CD4-positive, CD25-positive, alpha-beta regulatory T cell (primary cell): ENCODE results near the gene SPATA33. TPM values are rescaled to one million over a fixed set of nuclear protein-coding genes. Genes with fewer than 3 reads are reported as not detected.
A peak's percentile ranks its signal among the peaks of the same experiment; 100 is the strongest.
"Not testable (repeated sequence)": the region's sequence is repeated elsewhere in the genome, so short reads cannot be mapped to it uniquely, and the experiment has no call there.

ENCODE experiments used
- ATAC-seq, 2 donors: fragments of 150-1000 bp; cut with Tn5 transposase; one replicate each; pipeline ENCODE4 v1.10.0; 2021; ENCODE audit warnings: low read depth in 2 of 2, moderate number of reproducible peaks in 2 of 2, moderate library complexity in 1 of 2
- DNase-seq, 3 donors: peaks; one replicate each; pipeline versions ENCODE4 v3.0.0 to v3.0.0-alpha.2; 2012 to 2022; ENCODE audit warnings: mixed read lengths in 1 of 3
- H3K27ac ChIP-seq: one replicate; pipeline ENCODE4 v1.7.0; 2013; ENCODE audit warnings: mild to moderate bottlenecking, low read length; ENCODE audit not compliant: insufficient read depth, poor library complexity, severe bottlenecking
- H3K27me3 ChIP-seq: one replicate; pipeline ENCODE4 v1.7.0; 2013; ENCODE audit warnings: low read length; ENCODE audit not compliant: control insufficient read depth, insufficient read depth
- H3K36me3 ChIP-seq: one replicate; pipeline ENCODE4 v1.7.0; 2013; ENCODE audit warnings: mild to moderate bottlenecking, low read length, moderate library complexity; ENCODE audit not compliant: control insufficient read depth, insufficient read depth
- H3K4me1 ChIP-seq: 2 replicates; pipeline ENCODE4 v1.7.0; 2013; ENCODE audit warnings: mild to moderate bottlenecking, low read length; ENCODE audit not compliant: insufficient read depth, control insufficient read depth, poor library complexity, severe bottlenecking
- H3K4me3 ChIP-seq: one replicate; pipeline ENCODE4 v1.7.0; 2013; ENCODE audit warnings: low read depth, mild to moderate bottlenecking, low read length, moderate library complexity
- H3K9me3 ChIP-seq, 2 experiments: 1 replicate in 1 of 2; 2 replicates in 1 of 2; pipeline ENCODE4 v1.7.0; 2013; ENCODE audit warnings: low read length in 2 of 2, mild to moderate bottlenecking in 1 of 2, moderate library complexity in 1 of 2; ENCODE audit not compliant: control insufficient read depth in 2 of 2
- H3K27ac Mint-ChIP-seq, 3 donors: one replicate each; pipeline ENCODE4 v1.8.0; 2020 to 2022; ENCODE audit warnings: mild to moderate bottlenecking in 3 of 3, mixed read lengths in 3 of 3, moderate library complexity in 2 of 3
- H3K27me3 Mint-ChIP-seq: one replicate; pipeline ENCODE4 v1.8.0; 2022; ENCODE audit warnings: mild to moderate bottlenecking, mixed read lengths
- H3K36me3 Mint-ChIP-seq: one replicate; pipeline ENCODE4 v1.8.0; 2020; ENCODE audit warnings: mixed read lengths
- H3K4me1 Mint-ChIP-seq, 4 donors: one replicate each; pipeline ENCODE4 v1.8.0; 2020 to 2022; ENCODE audit warnings: mixed read lengths in 4 of 4, mild to moderate bottlenecking in 1 of 4
- H3K4me3 Mint-ChIP-seq, 4 donors: one replicate each; pipeline ENCODE4 v1.8.0; 2020 to 2022; ENCODE audit warnings: mild to moderate bottlenecking in 4 of 4, mixed read lengths in 4 of 4, moderate library complexity in 3 of 4
- H3K9me3 Mint-ChIP-seq, 7 donors: one replicate each; pipeline ENCODE4 v1.8.0; 2020 to 2022; ENCODE audit warnings: mixed read lengths in 7 of 7, mild to moderate bottlenecking in 3 of 7, moderate library complexity in 2 of 7
- polyA plus RNA-seq, 4 donors: library from polyadenylated mRNA; unstranded; fragments of 300-500 nt; fragmentation: Illumina TruSeq; gene quantifications; one replicate each; pipeline ENCODE4 v1.2.3, GENCODE V29; 2021
- total RNA-seq: library from RNA; stranded (reverse); gene quantifications from one replicate; pipeline ENCODE4 v1.2.3, GENCODE V29; 2022

Gene SPATA33
- total and polyA plus RNA-seq, 5 donors from 2014 or later: 2.0 to 7.1 (median 3.7) TPM

DNA sequence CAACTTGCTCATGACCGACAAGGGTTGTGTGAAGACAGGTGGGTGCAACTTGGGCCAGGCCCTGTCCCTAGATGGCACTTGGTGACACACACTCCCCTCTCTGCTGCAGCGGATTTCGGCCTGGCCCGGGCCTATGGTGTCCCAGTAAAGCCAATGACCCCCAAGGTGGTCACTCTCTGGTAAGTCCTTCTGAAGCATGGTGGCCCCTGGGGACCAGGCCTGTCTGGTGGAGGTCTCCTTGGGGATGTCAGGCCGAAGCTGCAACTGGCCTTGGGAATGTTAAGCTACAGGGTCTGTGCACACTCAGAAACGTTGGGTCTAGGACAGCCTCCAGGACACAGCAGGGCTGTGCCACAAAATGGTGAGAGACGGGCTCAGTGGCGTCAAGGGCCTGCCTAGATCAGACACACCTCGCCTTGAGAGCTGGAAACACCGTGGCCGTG is 35.7 kb downstream of the SPATA33 start:
- H3K4me1 Mint-ChIP-seq: peaks cover 0 to 20% (median 0%) of the 10 kb centered on the region in 4 donors
- H3K36me3 Mint-ChIP-seq: peaks cover 13% of the 10 kb centered on the region
- H3K9me3 Mint-ChIP-seq: no peaks in the 10 kb centered on the region
- H3K27ac Mint-ChIP-seq: no peak overlapping the region
- DNase-seq: no peak
- Histone ChIP-seq H3K9me3 (no peaks in the 10 kb centered on the region), H3K4me1 (peaks cover 14% of the 10 kb centered on the region), H3K27ac (no peak overlapping the region), H3K27me3 (no peaks in the 10 kb centered on the region), H3K36me3 (peaks cover 29% of the 10 kb centered on the region), H3K4me3 (no peak overlapping the region)
- no peak for ATAC-seq
- H3K4me3 Mint-ChIP-seq: peak overlapping the region in 2 of 4 donors; percentile 2 to 52
- no peaks in the 10 kb centered on the region for H3K27me3 Mint-ChIP-seq

DNA sequence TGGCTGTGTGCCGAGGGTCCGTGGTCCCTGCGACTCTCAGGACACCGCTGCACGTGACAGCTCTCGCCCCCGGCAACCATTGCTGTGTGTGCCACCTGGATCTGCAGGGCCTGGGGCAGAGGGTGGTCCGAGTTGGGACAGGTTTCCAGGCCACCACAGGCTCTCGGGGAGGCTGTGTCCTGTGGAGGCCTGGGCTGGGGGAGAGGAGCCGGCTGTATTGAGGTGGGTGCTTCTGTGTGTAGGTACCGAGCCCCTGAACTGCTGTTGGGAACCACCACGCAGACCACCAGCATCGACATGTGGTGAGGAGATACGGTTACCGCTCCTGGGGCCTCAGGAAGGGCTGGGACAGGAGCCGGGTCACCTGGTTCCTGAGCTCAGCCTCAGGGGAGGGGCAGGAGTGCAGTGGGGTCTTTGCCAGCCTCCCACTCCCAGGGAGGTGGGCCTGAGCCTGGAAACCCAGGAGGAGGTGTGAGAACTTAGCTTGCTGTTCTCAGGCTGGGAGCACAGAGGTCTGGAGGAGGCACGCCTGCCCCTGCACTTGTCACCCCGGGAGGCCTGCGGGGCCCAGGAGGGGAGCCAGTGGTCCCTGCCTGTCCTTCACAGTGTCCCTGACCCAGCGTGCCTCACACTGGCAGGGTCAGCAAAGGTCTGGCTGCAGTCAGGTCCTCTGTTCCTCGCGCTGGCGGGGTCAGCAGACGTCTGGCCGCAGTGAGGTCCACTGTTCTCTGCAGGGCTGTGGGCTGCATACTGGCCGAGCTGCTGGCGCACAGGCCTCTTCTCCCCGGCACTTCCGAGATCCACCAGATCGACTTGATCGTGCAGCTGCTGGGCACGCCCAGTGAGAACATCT is 36.5 kb downstream of the SPATA33 start:
- peaks cover 29% of the 10 kb centered on the region for H3K36me3 ChIP-seq
- H3K4me1 ChIP-seq: peaks cover 14% of the 10 kb centered on the region
- no peaks in the 10 kb centered on the region for H3K27me3 ChIP-seq
- DNase-seq (no peak), ATAC-seq (no peak)
- H3K27ac ChIP-seq: no peak overlapping the region
- Mint-ChIP-seq H3K27ac (no peak overlapping the region), H3K4me1 (peaks cover 0 to 21% (median 0%) of the 10 kb centered on the region in 4 donors), H3K27me3 (no peaks in the 10 kb centered on the region), H3K4me3 (no peak overlapping the region), H3K36me3 (peaks cover 13% of the 10 kb centered on the region), H3K9me3 (no peaks in the 10 kb centered on the region)
- H3K4me3 ChIP-seq: no peak overlapping the region
- no peaks in the 10 kb centered on the region for H3K9me3 ChIP-seq

DNA sequence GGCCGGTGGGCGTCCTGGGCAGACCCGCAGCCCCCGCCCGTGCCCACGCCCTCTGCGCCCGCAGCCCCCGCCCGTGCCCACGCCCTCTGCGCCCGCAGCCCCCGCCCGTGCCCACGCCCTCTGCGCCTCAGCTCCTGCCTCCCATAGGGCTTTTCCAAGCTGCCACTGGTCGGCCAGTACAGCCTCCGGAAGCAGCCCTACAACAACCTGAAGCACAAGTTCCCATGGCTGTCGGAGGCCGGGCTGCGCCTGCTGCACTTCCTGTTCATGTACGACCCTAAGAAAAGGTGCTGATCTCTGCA is 37.1 kb downstream of the SPATA33 start:
- H3K9me3 Mint-ChIP-seq, H3K27me3 Mint-ChIP-seq, H3K4me3 Mint-ChIP-seq, H3K9me3 ChIP-seq, ATAC-seq, H3K27ac Mint-ChIP-seq, H3K27ac ChIP-seq, H3K4me3 ChIP-seq, H3K27me3 ChIP-seq, DNase-seq: not testable (repeated sequence)
- peaks cover 0 to 23% (median under 1%) of the 10 kb centered on the region in 4 donors for H3K4me1 Mint-ChIP-seq
- Histone ChIP-seq H3K4me1 (peaks cover 16% of the 10 kb centered on the region), H3K36me3 (peaks cover 26% of the 10 kb centered on the region)
- H3K36me3 Mint-ChIP-seq: peaks cover 13% of the 10 kb centered on the region

DNA sequence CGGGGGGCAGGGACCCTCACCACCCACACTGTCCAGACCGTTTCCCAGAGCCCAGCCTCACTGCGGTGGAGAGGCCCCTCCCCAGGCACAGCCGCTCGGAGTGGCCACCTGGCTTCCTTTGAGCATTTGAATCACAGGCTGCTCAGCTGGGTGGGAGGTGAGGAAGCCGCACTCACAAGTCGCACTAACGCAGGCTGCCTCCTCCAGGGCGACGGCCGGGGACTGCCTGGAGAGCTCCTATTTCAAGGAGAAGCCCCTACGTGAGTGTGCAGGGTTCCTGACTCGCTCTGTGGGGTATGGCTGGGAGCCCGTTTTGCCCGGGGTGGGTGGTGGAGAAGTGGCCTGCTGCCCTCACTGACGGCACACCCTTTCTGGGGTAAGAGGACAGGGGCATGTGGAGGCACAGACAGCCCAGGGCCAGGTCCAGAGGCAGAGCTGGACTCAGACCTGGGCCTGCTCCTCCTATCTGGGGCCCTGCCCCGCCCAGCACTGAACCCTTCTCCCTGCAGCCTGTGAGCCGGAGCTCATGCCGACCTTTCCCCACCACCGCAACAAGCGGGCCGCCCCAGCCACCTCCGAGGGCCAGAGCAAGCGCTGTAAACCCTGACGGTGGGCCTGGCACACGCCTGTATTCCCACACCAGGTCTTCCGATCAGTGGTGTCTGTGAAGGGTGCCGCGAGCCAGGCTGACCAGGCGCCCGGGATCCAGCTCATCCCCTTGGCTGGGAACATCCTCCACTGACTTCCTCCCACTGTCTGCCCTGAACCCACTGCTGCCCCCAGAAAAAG is 37.6 kb downstream of the SPATA33 start:
- Histone ChIP-seq H3K27me3 (no peaks in the 10 kb centered on the region), H3K4me1 (peaks cover 22% of the 10 kb centered on the region), H3K4me3 (no peak overlapping the region), H3K9me3 (no peaks in the 10 kb centered on the region), H3K27ac (no peak overlapping the region), H3K36me3 (peaks cover 21% of the 10 kb centered on the region)
- no peak overlapping the region for H3K4me3 Mint-ChIP-seq
- no peaks in the 10 kb centered on the region for H3K9me3 Mint-ChIP-seq
- peaks cover 8% of the 10 kb centered on the region for H3K36me3 Mint-ChIP-seq
- DNase-seq (no peak), ATAC-seq (no peak)
- peaks cover 0 to 25% (median 3%) of the 10 kb centered on the region in 4 donors for H3K4me1 Mint-ChIP-seq
- H3K27me3 Mint-ChIP-seq: no peaks in the 10 kb centered on the region
- H3K27ac Mint-ChIP-seq: no peak overlapping the region

DNA sequence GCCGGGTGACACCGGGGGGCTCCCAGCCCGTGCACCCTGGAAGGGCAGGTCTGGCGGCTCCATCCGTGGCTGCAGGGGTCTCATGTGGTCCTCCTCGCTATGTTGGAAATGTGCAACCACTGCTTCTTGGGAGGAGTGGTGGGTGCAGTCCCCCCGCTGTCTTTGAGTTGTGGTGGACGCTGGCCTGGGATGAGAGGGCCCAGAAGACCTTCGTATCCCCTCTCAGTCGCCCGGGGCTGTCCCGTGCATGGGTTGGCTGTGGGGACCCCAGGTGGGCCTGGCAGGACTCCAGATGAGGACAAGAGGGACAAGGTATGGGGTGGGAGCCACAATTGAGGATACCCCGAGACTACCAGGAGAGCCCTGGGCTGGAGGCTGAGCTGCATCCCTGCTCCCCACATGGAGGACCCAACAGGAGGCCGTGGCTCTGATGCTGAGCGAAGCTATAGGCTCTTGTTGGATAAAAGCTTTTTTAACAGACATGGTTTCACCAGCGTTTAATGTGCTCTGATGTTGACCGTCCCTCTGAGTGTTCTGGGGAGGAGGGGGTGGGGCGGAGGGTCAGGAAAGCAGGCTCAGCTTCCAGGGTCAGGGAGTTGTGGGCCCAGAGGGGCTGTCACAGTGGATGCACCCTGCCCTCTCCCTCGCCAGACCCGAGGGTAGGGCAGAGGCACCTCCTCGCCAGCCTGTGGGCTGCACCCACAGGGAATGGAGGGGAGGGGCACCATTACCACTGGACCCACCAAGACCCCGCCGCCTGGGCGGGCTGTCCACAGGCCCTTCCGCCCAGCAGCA is 38.4 kb downstream of the SPATA33 start:
- DNase-seq: no peak
- Mint-ChIP-seq H3K4me3 (no peak overlapping the region), H3K27ac (no peak overlapping the region), H3K27me3 (no peaks in the 10 kb centered on the region), H3K9me3 (no peaks in the 10 kb centered on the region), H3K36me3 (peaks cover 7% of the 10 kb centered on the region), H3K4me1 (peaks cover 0 to 25% (median 3%) of the 10 kb centered on the region in 4 donors)
- ATAC-seq: no peak
- H3K27ac ChIP-seq: no peak overlapping the region
- peaks cover 19% of the 10 kb centered on the region for H3K36me3 ChIP-seq
- H3K27me3 ChIP-seq: no peaks in the 10 kb centered on the region
- no peak overlapping the region for H3K4me3 ChIP-seq
- H3K9me3 ChIP-seq: no peaks in the 10 kb centered on the region
- peaks cover 30% of the 10 kb centered on the region for H3K4me1 ChIP-seq

DNA sequence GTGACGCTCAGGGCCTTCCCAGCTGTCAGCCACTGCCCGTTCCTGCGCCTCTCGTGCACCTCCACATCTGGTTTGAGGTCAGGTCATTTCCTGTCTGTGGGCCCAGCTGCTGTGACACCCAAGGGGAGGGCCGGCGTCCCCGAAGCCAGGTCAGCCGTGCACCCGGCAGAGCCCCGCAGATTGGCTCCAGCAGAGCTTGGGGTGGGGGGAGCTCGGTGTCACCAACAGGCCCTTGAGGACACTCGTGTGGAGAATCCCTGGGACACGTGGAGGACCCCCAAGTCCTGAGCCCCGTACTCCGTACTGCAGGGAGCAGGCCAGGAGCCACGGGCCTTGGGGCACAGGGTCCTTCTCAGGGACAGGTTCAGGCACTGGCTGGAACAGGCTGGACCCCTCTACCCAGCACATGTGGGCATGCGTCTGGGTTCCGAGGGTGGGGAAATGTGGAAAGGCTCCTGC is 39.1 kb downstream of the SPATA33 start:
- Histone ChIP-seq H3K27ac (no peak overlapping the region), H3K4me3 (no peak overlapping the region), H3K4me1 (peaks cover 33% of the 10 kb centered on the region), H3K27me3 (no peaks in the 10 kb centered on the region), H3K9me3 (no peaks in the 10 kb centered on the region), H3K36me3 (peaks cover 13% of the 10 kb centered on the region)
- H3K4me1 Mint-ChIP-seq: peaks cover 0 to 25% (median 3%) of the 10 kb centered on the region in 4 donors
- ATAC-seq: no peak
- peak in 1 of 3 donors; percentile 59 for DNase-seq
- H3K9me3 Mint-ChIP-seq: no peaks in the 10 kb centered on the region
- peaks cover 7% of the 10 kb centered on the region for H3K36me3 Mint-ChIP-seq
- peak overlapping the region in 2 of 3 donors; percentile 48 to 65 for H3K27ac Mint-ChIP-seq
- no peaks in the 10 kb centered on the region for H3K27me3 Mint-ChIP-seq
- no peak overlapping the region for H3K4me3 Mint-ChIP-seq

DNA sequence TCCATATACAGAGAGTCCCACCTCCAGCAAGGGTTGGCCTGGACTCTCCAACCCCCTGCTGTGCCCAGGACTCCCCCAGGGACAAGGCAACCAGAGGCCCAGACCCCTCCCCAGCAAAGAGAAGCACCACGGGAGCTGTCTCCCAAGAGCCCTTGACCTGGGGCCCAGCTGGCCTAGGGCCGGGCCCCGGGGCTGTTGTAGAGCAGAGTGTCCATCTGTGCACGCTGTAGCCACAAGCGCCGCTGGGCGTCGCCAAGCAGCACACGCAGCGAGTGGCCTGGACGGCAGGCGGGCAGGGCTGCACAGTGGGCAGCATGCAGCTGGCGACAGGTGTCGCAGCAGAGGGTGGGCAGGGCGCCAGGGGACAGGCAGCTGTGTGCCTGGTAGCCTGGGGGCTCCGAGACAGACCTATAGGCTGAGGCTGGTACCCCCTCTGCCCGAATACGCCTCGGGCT is 39.6 kb downstream of the SPATA33 start:
- peaks cover 7% of the 10 kb centered on the region for H3K36me3 Mint-ChIP-seq
- DNase-seq (no peak), ATAC-seq (no peak)
- Histone ChIP-seq H3K27ac (no peak overlapping the region), H3K4me3 (no peak overlapping the region), H3K9me3 (no peaks in the 10 kb centered on the region), H3K27me3 (no peaks in the 10 kb centered on the region), H3K36me3 (peaks cover 9% of the 10 kb centered on the region), H3K4me1 (peaks cover 35% of the 10 kb centered on the region)
- peak overlapping the region in 1 of 3 donors; percentile 48 for H3K27ac Mint-ChIP-seq
- peaks cover 0 to 27% (median 4%) of the 10 kb centered on the region in 4 donors for H3K4me1 Mint-ChIP-seq
- no peaks in the 10 kb centered on the region for H3K9me3 Mint-ChIP-seq
- no peaks in the 10 kb centered on the region for H3K27me3 Mint-ChIP-seq
- H3K4me3 Mint-ChIP-seq: no peak overlapping the region
